Tibial nerve (tissue), 4 donors: ENCODE measurements around the gene PGAP6. TPM values are rescaled to one million over a fixed set of nuclear protein-coding genes. Genes with fewer than 3 reads are reported as not detected.

Experiments used
- DNase-seq, 2 donors: peaks; one replicate each; pipeline ENCODE4 v3.0.0-alpha.2; 2019; ENCODE audit warnings: low spot score in 2 of 2
- H3K27ac ChIP-seq, 4 donors: fragments of 200-600 bp; sonication (generic) in 3 of 4; one replicate each; pipeline ENCODE4 v1.5.1; 2017 to 2019; ENCODE audit warnings: mild to moderate bottlenecking in 1 of 4
- H3K27me3 ChIP-seq, 2 donors: fragments of 200-600 bp; sonication (generic) in 1 of 2; one replicate each; pipeline versions ENCODE4 v1.5.1 to v1.6.0; 2017 to 2019
- H3K36me3 ChIP-seq, 3 donors: fragments of 200-600 bp; sonication (generic); one replicate each; pipeline ENCODE4 v1.5.1; 2018 to 2019
- H3K4me1 ChIP-seq, 4 donors: fragments of 200-600 bp; sonication (generic) in 3 of 4; one replicate each; pipeline ENCODE4 v1.5.1; 2017 to 2019
- H3K4me3 ChIP-seq, 4 donors: fragments of 200-600 bp; sonication (generic) in 3 of 4; one replicate each; pipeline ENCODE4 v1.5.1; 2017 to 2019; ENCODE audit warnings: mild to moderate bottlenecking in 1 of 4, moderate library complexity in 1 of 4
- H3K9me3 ChIP-seq, 4 donors: fragments of 200-600 bp; sonication (generic) in 3 of 4; one replicate each; pipeline ENCODE4 v1.5.1; 2017 to 2019
- CTCF ChIP-seq, 5 experiments: fragments of 200-600 bp in 3 of 5; fragments of 450-650 bp in 2 of 5; sonication (generic) in 3 of 5; IDR thresholded peaks; one replicate each; pipeline ENCODE4 v1.5.1; 2016 to 2019; ENCODE audit warnings: antibody characterized with exemption in 5 of 5, mild to moderate bottlenecking in 3 of 5, moderate library complexity in 2 of 5
- EP300 ChIP-seq, 2 donors: sonication (generic); formaldehyde crosslinking; IDR thresholded peaks; one replicate each; pipeline ENCODE4 v1.6.1; 2017; ENCODE audit warnings: antibody characterized with exemption in 2 of 2, mild to moderate bottlenecking in 1 of 2
- POLR2A ChIP-seq, 2 donors: fragments of 450-650 bp; IDR thresholded peaks; one replicate each; pipeline ENCODE4 v1.6.1; 2017; ENCODE audit warnings: antibody characterized with exemption in 2 of 2, mild to moderate bottlenecking in 2 of 2, moderate library complexity in 2 of 2
- WGBS, 2 donors: methylation state at CpG; one replicate each; pipeline ENCODE4 v1.1.5; 2018; 5-methylcytosine and 5-hydroxymethylcytosine counted together
- total RNA-seq, 4 donors: library from RNA; depleted of rRNA; stranded (reverse); fragments of >200 nt; gene quantifications; one replicate each; pipeline ENCODE4 v1.1.0, GENCODE V29; 2016

Gene PGAP6
- total RNA-seq, 4 donors from 2014 or later, result 22.7 to 69.3 (median 36.7) TPM

- Histone ChIP-seq H3K27me3 (peaks cover 0 to 13% of the 10 kb centered on the region in 2 donors), H3K4me3 (no peak overlapping the region), H3K36me3 (peaks cover 4 to 60% (median 12%) of the 10 kb centered on the region in 3 donors), H3K9me3 (no peaks in the 10 kb centered on the region), H3K4me1 (peaks cover 0 to 23% (median 12%) of the 10 kb centered on the region in 4 donors), H3K27ac (no peak overlapping the region)
- 91 to 98% methylated on average over 17 to 26 of the region's 29 CpGs for WGBS, 2 donors
- no peak for DNase-seq
- TF ChIP-seq EP300 (IDR thresholded peaks at IDR 0.05), result no peak
- no peak for TF ChIP-seq POLR2A (IDR thresholded peaks at IDR 0.05)
- no peak for TF ChIP-seq CTCF (IDR thresholded peaks at IDR 0.05)
Measured at GRCh38 chr16:368388-369158, 13.2 kb downstream of the PGAP6 start.

GRCh38 chr16:367333-367903 is 14.4 kb downstream of the PGAP6 start:
- Histone ChIP-seq H3K9me3 (no peaks in the 10 kb centered on the region), H3K27me3 (peaks cover 0 to 23% of the 10 kb centered on the region in 2 donors), H3K4me1 (peaks cover 0 to 23% (median 13%) of the 10 kb centered on the region in 4 donors), H3K27ac (no peak overlapping the region), H3K36me3 (peaks cover 4 to 49% (median 12%) of the 10 kb centered on the region in 3 donors), H3K4me3 (no peak overlapping the region)
- TF ChIP-seq POLR2A (IDR thresholded peaks at IDR 0.05) (no peak), CTCF (IDR thresholded peaks at IDR 0.05) (no peak), EP300 (IDR thresholded peaks at IDR 0.05) (no peak)
- no peak for DNase-seq
- WGBS, 2 donors, result 90 to 94% methylated on average over 13 to 15 of the region's 18 CpGs

GRCh38 chr16:366476-366875 is 15.3 kb downstream of the PGAP6 start:
- Histone ChIP-seq H3K27me3 (peaks cover 0 to 23% of the 10 kb centered on the region in 2 donors), H3K36me3 (peaks cover 4 to 39% (median 12%) of the 10 kb centered on the region in 3 donors), H3K9me3 (no peaks in the 10 kb centered on the region), H3K27ac (no peak overlapping the region), H3K4me1 (peaks cover 0 to 24% (median 14%) of the 10 kb centered on the region in 4 donors), H3K4me3 (no peak overlapping the region)
- WGBS, 2 donors, result 84 to 85% methylated on average over 7 to 9 of the region's 10 CpGs
- no peak for DNase-seq
- no peak for TF ChIP-seq POLR2A (IDR thresholded peaks at IDR 0.05)
- TF ChIP-seq CTCF (IDR thresholded peaks at IDR 0.05), result no peak
- TF ChIP-seq EP300 (IDR thresholded peaks at IDR 0.05), result no peak

- Histone ChIP-seq H3K27me3 (peaks cover 0 to 23% of the 10 kb centered on the region in 2 donors), H3K9me3 (no peaks in the 10 kb centered on the region), H3K36me3 (peaks cover 4 to 37% (median 12%) of the 10 kb centered on the region in 3 donors), H3K4me1 (peaks cover 0 to 12% (median 6%) of the 10 kb centered on the region in 4 donors), H3K4me3 (no peak overlapping the region), H3K27ac (no peak overlapping the region)
- DNase-seq, result no peak
- no peak for TF ChIP-seq POLR2A (IDR thresholded peaks at IDR 0.05)
- no peak for TF ChIP-seq CTCF (IDR thresholded peaks at IDR 0.05)
- no peak for TF ChIP-seq EP300 (IDR thresholded peaks at IDR 0.05)
- 64 to 68% methylated on average over 15 to 19 of the region's 19 CpGs for WGBS, 2 donors
Measured at GRCh38 chr16:364595-365491, 16.9 kb downstream of the PGAP6 start.
